ENCODE results near the gene BORCS5. TPM values are rescaled to one million over a fixed set of nuclear protein-coding genes. Genes with fewer than 3 reads are reported as not detected.
"Not testable (repeated sequence)": the region's sequence is repeated elsewhere in the genome, so short reads cannot be mapped to it uniquely, and the experiment has no call there.

Gene BORCS5
- 14.7 and 17.7 TPM in 2 replicates for total RNA-seq (2021)
- percentile 66 among the genes with signal in this experiment for Bru-seq, nascent RNA
- BruChase-seq, experiment 1, labeled RNA remaining after a 2-hour chase = percentile 58 among the genes with signal in this experiment
- BruChase-seq, experiment 2, labeled RNA remaining after a 6-hour chase = percentile 68 among the genes with signal in this experiment
- long read RNA-seq, full-length matches to known transcripts = 27 of 30 reads
- long read RNA-seq, partial matches to known transcripts = 0 of 30 reads
- long read RNA-seq, other reads (novel, unspliced or antisense) = 3 of 30 reads

DNA sequence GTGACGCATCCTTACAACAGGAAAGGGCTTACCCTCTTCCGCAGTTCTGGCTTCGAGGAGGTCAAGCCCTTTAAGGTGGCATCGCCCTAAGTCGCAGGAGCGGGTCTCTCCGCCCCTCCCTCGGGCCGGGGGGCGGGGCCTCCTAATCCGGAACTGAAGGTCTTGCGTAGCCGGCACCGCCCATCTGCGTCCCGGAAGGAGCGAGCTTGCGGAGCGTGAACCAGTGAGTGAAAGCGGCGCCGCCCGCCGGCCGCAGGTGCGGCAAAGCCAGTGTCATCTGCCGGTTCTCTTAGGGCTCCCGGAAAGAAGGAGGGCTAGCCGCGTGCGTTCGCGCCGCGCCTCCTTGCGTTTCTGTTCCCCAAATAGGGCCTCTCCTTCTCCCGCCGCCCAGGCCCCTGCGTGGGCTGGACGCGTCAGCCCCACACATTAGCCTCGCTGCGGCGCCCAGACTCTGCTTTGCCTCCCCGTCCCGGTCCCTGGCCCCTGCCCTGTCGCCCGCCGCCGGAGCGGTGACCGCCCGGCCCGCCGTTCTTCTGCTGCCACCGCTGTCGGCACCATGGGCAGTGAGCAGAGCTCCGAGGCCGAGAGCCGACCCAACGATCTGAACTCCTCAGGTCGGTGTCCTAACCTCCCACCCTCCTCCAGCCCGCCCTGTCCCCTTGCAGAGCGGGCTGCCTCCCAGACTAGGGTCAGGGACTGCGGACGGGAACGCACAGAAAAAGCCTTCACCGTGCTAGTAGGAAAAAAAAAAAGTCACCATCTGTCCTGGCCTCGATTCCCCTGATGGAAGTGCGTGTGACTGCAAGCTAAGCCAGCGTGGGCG is at the start of gene BORCS5:
Gene BORCS5 (plus strand): TSS at position 183 of the 823 bp plus-strand sequence. CDS start 374 bp downstream, at position 557.
- peak; percentile 98 for DNase-seq (ENCODE audit: low spot score)
- Histone ChIP-seq H3K4me1 (ENCODE audit: insufficient read depth, low read length, poor library complexity, severe bottlenecking) (peaks cover 11% of the 10 kb centered on the region), H3K4me3 (ENCODE audit: low read depth, low read length, poor library complexity, severe bottlenecking) (peak within 1 kb of the TSS; percentile 72), H3K27ac (ENCODE audit: low read depth, low read length, poor library complexity, severe bottlenecking) (peak within 1 kb of the TSS; percentile 92), H3K36me3 (ENCODE audit: insufficient read depth, low read length, poor library complexity, severe bottlenecking) (no peaks in the 10 kb centered on the region), H3K27me3 (replicated peaks; ENCODE audit: insufficient read depth, low read depth, low read length, poor library complexity) (no peaks in the 10 kb centered on the region), H3K9me3 (ENCODE audit: low read depth, low read length, poor library complexity, severe bottlenecking) (no peaks in the 10 kb centered on the region)
- POLR2A ChIA-PET (ENCODE audit: low non-redundant PET) = interaction anchor here (0.5 kb wide), 1 partner anchor 45 kb away, joined by 3 read pairs; no protein-coding TSS in a partner anchor
- no TSS peak for BruUV-seq (replicated peaks)
- CTCF ChIA-PET = interaction anchor here (0.5 to 1.0 kb wide), 2 partner anchors 35 to 275 kb away, joined by 3 read pairs; no protein-coding TSS in a partner anchor
- no peak for TF ChIP-seq EZH2 (IDR thresholded peaks at IDR 0.05; ENCODE audit: borderline replicate concordance, low read depth, low read length, poor library complexity, severe bottlenecking)
- TF ChIP-seq, protein P1, sequence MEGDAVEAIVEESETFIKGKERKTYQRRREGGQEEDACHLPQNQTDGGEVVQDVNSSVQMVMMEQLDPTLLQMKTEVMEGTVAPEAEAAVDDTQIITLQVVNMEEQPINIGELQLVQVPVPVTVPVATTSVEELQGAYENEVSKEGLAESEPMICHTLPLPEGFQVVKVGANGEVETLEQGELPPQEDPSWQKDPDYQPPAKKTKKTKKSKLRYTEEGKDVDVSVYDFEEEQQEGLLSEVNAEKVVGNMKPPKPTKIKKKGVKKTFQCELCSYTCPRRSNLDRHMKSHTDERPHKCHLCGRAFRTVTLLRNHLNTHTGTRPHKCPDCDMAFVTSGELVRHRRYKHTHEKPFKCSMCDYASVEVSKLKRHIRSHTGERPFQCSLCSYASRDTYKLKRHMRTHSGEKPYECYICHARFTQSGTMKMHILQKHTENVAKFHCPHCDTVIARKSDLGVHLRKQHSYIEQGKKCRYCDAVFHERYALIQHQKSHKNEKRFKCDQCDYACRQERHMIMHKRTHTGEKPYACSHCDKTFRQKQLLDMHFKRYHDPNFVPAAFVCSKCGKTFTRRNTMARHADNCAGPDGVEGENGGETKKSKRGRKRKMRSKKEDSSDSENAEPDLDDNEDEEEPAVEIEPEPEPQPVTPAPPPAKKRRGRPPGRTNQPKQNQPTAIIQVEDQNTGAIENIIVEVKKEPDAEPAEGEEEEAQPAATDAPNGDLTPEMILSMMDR (conservative IDR thresholded peaks at IDR 0.05; ENCODE audit: low read depth, low read length) = peak; percentile 45
- intact Hi-C loops (cut with micrococcal nuclease; ENCODE audit: unreplicated experiment) = no loop called here

DNA sequence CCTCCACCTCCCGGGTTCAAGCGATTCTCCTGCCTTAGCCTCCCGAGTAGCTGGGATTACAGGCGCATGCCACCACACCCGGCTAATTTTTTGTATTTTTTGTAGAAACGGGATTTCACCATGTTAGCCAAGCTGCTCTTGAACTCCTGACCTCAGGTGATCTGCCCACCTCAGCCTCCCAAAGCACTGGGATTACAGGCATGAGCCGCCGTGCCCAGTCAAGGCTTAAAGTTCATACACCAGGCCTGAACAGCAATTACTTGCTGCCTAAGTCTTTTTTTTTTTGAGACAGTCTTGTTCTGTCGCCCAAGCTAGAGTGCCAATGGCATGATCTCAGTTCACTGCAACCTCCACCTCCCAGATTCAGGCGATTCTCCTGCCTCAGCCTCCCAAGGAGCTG is 46.2 kb upstream of the BORCS5 start:
- intact Hi-C loops (cut with micrococcal nuclease; ENCODE audit: unreplicated experiment); H3K4me1 ChIP-seq (ENCODE audit: insufficient read depth, low read length, poor library complexity, severe bottlenecking); H3K36me3 ChIP-seq (ENCODE audit: insufficient read depth, low read length, poor library complexity, severe bottlenecking); H3K27ac ChIP-seq (ENCODE audit: low read depth, low read length, poor library complexity, severe bottlenecking); H3K4me3 ChIP-seq (ENCODE audit: low read depth, low read length, poor library complexity, severe bottlenecking); H3K27me3 ChIP-seq (replicated peaks; ENCODE audit: insufficient read depth, low read depth, low read length, poor library complexity); H3K9me3 ChIP-seq (ENCODE audit: low read depth, low read length, poor library complexity, severe bottlenecking); POLR2A ChIA-PET (ENCODE audit: low non-redundant PET); DNase-seq (ENCODE audit: low spot score); CTCF ChIA-PET; BruUV-seq (replicated peaks): not testable (repeated sequence)

DNA sequence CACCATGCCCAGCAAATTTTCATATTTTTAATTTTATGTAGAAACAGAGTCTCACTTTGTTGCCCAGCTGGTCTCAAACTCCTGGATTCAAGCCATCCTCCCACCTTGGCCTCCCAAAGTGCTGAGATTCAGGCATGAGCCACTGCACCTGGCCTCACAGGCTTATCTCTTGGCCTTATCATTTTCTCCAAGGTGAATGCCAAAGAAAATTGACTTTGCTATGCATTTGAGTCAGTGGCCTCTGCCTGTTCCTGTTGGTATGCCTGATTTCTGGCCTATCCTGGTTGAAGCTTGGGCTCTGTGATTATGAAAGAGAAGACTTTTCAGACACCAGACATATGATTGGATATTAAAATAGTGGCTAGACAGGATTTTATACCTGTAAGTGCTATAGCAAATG is 41.0 kb upstream of the BORCS5 start:
- CTCF ChIA-PET = no interaction called here
- Histone ChIP-seq H3K4me1 (ENCODE audit: insufficient read depth, low read length, poor library complexity, severe bottlenecking) (peaks cover 18% of the 10 kb centered on the region), H3K36me3 (ENCODE audit: insufficient read depth, low read length, poor library complexity, severe bottlenecking) (no peaks in the 10 kb centered on the region), H3K27ac (ENCODE audit: low read depth, low read length, poor library complexity, severe bottlenecking) (no peak overlapping the region), H3K9me3 (ENCODE audit: low read depth, low read length, poor library complexity, severe bottlenecking) (no peaks in the 10 kb centered on the region), H3K27me3 (replicated peaks; ENCODE audit: insufficient read depth, low read depth, low read length, poor library complexity) (no peaks in the 10 kb centered on the region), H3K4me3 (ENCODE audit: low read depth, low read length, poor library complexity, severe bottlenecking) (no peak overlapping the region)
- POLR2A ChIA-PET (ENCODE audit: low non-redundant PET) = no interaction called here
- intact Hi-C loops (cut with micrococcal nuclease; ENCODE audit: unreplicated experiment) = no loop called here
- BruUV-seq (replicated peaks) = no TSS peak
- no peak for DNase-seq (ENCODE audit: low spot score)
- no peak for TF ChIP-seq EZH2 (IDR thresholded peaks at IDR 0.05; ENCODE audit: borderline replicate concordance, low read depth, low read length, poor library complexity, severe bottlenecking)

DNA sequence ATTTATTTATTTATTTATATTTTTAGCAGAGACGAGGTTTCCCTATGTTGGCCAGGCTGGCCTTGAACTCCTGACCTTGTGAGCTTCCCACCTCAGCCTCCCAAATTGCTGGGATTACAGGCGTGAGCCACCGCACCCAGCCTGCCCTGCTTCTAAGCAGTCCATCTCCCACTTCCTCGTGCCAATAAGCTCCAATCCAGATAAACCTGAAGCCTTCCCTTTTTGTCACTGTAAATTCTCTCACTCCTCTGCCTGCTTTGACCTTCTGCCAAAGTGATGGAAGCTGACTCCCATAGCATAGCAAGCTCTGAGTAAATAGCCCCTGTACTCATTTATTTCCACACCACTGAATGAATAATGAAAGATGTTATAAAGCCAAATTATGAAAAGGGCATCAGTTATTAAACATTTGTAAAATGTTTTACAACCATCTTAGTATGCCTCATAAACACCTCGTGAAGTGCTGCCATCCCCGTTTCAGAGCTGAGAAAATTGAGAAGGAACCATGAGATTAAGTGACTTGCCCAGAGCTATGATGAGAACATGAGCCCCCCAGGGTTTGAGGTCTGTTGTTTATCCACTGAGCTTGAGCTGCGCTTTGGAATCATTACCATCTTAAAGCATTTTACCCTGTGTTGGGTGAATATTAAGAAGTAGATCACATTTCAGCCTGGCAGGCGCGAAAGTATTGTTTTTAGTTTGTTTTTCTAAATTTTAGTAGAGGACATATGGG is 37.3 kb upstream of the BORCS5 start:
- no peaks in the 10 kb centered on the region for H3K9me3 ChIP-seq (ENCODE audit: low read depth, low read length, poor library complexity, severe bottlenecking)
- H3K36me3 ChIP-seq (ENCODE audit: insufficient read depth, low read length, poor library complexity, severe bottlenecking) = no peaks in the 10 kb centered on the region
- H3K4me1 ChIP-seq (ENCODE audit: insufficient read depth, low read length, poor library complexity, severe bottlenecking) = peaks cover 19% of the 10 kb centered on the region
- ChIA-PET CTCF (no interaction called here), POLR2A (ENCODE audit: low non-redundant PET) (no interaction called here)
- DNase-seq (ENCODE audit: low spot score) = peak; percentile 65
- no TSS peak for BruUV-seq (replicated peaks)
- peak overlapping the region; percentile 77 for H3K27ac ChIP-seq (ENCODE audit: low read depth, low read length, poor library complexity, severe bottlenecking)
- intact Hi-C loops (cut with micrococcal nuclease; ENCODE audit: unreplicated experiment) = no loop called here
- H3K4me3 ChIP-seq (ENCODE audit: low read depth, low read length, poor library complexity, severe bottlenecking) = peak overlapping the region; percentile 0
- no peaks in the 10 kb centered on the region for H3K27me3 ChIP-seq (replicated peaks; ENCODE audit: insufficient read depth, low read depth, low read length, poor library complexity)
- TF ChIP-seq EZH2 (IDR thresholded peaks at IDR 0.05; ENCODE audit: borderline replicate concordance, low read depth, low read length, poor library complexity, severe bottlenecking) = no peak
- TF ChIP-seq, protein P1 (conservative IDR thresholded peaks at IDR 0.05; ENCODE audit: low read depth, low read length) = no peak

Measured in A673 (cell line).